HEK293T (cell line): Measurements from ENCODE around the gene CLMP.

Source experiments
- BHLHE40 ChIP-seq: fragments of 450-650 bp; IDR thresholded peaks from 2 replicates; pipeline ENCODE4 v1.6.1; 2016; ENCODE audit warnings: mild to moderate bottlenecking, moderate library complexity, borderline replicate concordance
- ELF4 ChIP-seq: fragments of 450-650 bp; IDR thresholded peaks from 2 replicates; pipeline ENCODE4 v1.6.1; 2017; ENCODE audit warnings: antibody characterized with exemption
- FOXM1 ChIP-seq: fragments of 450-650 bp; IDR thresholded peaks from 2 replicates; pipeline ENCODE4 v1.6.1; 2017; ENCODE audit warnings: mild to moderate bottlenecking, borderline replicate concordance
- HDGF ChIP-seq: fragments of 450-650 bp; IDR thresholded peaks from 2 replicates; pipeline ENCODE4 v1.6.1; 2017; ENCODE audit warnings: antibody characterized with exemption, borderline replicate concordance
- LEF1 ChIP-seq: fragments of 450-650 bp; IDR thresholded peaks from 2 replicates; pipeline ENCODE4 v1.6.1; 2017; ENCODE audit warnings: mild to moderate bottlenecking, borderline replicate concordance
- SP1 ChIP-seq: fragments of 450-650 bp; IDR thresholded peaks from 2 replicates; pipeline ENCODE4 v1.6.1; 2017
- TARDBP ChIP-seq: fragments of 450-650 bp; IDR thresholded peaks from 2 replicates; pipeline ENCODE4 v1.6.1; 2016

DNA sequence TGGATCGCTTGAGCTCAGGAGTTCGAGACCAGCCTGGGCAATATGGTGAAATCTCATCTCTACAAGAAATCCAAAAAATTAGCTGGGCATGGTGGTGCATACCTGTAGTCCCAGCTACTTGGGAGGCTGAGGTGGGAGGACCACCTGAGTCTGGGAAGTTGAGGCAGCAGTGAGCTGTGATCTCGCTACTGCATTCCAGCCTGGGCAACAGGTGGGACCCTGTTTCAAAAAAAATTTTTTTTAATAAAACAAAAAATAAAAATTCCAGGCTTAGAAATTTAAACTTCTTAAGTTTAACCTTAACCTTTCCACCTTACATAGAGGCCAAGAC lies 21.2 kb downstream of the CLMP start:
- TF ChIP-seq TARDBP (no peak), FOXM1 (no peak), SP1 (no peak), ELF4 (no peak), LEF1 (no peak), BHLHE40 (no peak), HDGF (no peak)
